HUDEP-2 (cell line): ENCODE measurements around the gene CHMP6.

ENCODE experiments used
- DNase-seq, 76 experiments: peaks; one replicate each; lab custom pipeline; 2025; ENCODE audit not compliant: unreplicated experiment in 76 of 76; lab: John Stamatoyannopoulos, UW

CHMP6 gene

DNA sequence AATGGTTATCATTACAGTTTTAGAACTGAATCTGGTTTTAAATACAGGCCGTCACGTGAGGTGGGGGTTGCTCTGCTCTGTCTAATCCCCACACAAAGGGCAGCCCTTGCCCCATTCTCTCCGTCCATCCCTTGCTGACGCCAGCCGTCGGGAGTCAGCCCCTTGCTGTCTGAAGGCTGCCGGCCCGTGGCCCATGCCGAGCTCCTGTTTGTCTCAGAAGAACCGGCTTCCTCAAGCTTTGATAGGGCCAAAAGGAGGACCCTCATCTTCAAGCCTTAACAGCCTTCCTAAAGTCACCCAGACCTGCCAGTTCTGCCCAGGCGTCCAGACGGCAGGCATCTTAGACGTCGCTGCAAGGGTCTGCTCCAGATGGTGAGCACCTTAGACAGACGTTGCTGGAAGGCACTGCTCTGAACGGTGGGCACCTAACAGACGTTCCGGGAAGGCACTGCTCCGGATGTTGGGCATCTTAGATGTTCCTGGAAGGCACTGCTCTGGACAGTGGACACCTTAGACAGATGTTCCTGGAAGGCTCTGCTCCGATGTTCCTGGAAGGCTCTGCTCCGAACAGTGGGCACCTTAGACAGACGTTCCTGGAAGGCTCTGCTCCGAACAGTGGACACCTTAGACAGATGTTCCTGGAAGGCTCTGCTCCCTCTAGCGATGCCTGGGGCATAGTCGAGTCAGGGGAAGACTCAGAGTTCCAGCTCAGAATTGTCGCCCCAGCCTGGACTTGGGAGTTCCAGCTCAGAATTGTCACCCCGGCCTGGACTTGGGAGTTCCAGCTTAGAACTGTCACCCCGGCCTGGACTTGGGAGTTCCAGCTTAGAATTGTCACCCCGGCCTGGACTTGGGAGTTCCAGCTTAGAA is 35.1 kb upstream of the CHMP6 start:
- no peak for DNase-seq

DNA sequence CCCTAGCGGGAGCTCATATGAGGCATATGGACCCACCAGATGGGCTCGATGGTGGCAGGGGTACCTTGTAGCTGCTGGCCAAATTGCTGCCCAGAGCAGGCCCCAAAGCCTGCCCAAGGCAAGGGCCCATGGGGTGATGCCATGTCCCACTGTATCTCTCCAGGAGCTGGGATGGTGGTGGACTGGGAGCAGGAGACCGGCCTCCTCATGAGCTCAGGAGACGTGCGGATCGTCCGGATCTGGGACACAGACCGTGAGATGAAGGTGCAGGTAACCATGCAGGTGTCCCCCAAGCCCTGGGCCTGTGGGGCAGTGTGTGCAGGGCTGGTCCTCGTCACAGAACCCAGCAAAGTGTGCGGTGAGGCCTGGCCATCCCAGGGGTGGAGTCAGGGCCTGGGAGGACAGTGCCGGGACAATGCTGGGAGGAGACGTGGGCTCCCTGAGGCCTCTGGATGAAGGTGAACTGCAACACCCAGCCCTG is 34.1 kb upstream of the CHMP6 start:
- DNase-seq = no peak

DNA sequence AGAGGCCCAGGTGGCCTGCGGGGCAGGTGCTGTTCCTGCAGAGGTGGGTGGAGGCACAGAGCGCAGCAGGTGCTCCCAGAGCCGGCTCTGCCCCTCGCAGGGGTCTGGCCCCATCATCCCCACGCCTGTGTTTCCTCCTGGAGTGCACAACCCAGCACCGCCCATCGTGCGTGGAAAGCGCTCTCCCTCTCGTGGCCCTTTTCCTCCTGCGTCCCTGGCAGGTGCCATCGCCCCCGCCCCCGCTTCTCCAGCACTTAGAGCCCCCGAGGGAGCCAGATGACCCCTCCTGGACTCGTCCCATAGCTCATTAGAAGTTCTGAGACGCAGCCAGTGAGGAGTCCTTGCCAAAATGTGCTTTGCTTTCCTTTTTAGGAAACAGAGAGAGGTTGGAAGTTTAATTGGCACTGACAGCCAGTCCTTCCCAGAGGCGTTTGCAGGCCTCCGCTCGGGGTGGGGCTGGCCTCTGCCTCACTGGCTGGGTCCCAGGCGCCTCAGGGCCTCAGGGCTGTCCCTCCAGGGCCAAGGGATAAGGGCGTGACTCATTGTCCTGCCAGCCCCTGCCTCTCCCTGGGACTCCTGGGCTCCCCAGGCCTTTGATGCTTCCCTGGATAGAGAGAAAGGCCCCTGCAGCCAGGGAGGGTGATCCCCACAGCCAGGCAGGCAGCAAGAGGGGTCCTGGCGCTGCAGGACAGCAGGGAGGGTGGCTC is 32.2 kb upstream of the CHMP6 start:
- DNase-seq = no peak

DNA sequence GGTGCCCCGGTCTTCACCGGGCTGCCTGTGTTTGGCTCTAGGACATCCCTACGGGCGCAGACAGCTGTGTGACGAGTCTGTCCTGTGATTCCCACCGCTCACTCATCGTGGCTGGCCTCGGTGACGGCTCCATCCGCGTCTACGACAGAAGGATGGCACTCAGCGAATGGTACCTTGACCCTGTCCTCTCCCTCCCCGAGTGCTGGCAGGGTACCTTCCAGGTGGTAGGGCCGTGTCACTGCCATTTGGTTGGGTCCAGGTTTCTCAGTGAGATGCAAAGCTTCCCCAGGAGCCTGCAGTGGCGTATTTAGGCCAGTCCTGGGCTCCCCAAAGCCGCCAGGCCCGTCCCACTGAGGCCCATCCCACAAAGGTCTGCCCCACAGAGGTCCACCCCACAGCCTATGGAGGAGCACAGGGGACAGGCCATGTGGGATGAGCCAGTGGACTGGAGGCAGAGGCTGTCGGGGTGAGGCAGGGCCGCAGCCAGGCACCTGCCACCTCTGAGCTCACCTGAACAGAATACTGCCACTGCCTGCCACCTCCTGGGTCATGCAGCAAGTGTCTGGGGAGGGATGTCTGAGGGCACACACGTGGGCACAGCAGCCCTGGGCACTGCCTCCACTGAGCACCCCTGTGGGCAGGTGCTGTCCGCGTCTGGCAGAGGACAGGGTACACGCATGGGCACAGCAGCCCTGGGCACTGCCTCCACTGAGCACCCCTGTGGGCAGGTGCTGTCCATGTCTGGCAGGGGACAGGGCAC is 31.4 kb upstream of the CHMP6 start:
- DNase-seq = no peak

DNA sequence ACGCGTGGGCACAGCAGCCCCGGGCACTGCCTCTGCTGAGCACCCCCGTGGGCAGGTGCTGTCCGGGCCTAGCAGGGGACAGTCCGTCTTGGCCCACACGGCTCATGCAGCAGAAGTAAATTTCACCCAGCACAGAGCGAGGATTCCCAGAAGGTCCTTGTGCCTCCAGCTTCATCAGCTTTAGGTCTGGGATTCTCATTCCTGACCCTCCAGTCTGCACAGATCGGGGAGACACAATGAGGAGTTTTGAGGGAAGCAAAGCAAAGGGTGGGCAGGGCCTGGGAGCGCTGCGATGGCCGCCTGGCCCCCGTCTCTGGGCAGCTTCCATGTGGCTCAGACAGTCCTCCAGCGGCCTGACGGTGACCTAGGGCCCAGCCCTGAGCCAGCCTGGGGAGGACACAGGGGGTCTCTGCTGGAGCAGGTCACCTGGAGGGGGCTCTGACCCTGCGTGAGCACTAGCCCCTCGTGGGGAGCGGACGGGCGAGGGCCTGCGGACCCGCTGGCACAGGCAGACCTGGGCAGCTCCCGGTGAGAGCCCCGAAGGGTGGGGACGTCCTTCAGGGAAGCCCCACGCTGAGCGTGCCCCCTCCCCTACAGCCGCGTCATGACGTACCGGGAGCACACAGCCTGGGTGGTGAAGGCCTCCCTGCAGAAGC is 30.7 kb upstream of the CHMP6 start:
- DNase-seq = no peak

DNA sequence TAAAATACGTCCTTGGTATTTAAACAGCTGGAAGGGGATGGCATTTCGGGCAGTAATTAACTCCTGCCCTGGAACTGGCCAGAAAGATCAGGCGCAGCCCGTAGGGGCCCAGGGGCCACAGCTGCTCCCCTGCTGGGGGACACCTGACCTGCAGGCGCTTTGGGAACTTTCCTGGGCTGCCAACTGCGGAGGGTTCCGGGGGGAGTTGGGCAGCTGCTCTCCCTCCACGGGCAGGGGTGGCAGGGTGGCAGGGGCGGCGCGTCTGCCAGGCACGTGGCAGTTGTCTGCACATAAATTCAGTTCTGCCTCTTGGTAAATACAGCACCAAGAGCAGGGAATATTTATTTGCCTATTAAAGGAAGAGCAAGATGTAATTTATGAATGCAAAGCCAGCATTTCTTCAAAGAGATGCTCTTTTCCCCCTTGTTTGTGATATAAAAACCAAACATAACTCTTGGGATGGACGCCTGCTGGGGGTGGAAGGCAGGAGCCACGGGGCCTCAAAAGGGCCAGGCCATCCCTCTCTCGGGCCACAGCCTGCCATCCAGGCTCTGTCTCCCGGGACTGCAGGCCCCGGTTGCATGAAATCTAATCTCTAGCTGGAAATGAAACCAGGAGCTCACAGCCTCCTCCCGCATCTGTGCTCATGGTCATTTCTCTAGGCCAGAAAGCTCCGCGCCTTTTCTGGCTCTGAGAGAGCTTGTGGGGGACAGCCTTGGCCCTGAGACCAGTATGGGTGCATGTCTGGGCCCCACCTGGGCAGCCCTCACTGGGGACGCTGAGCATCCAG is 29.9 kb upstream of the CHMP6 start:
- no peak for DNase-seq

DNA sequence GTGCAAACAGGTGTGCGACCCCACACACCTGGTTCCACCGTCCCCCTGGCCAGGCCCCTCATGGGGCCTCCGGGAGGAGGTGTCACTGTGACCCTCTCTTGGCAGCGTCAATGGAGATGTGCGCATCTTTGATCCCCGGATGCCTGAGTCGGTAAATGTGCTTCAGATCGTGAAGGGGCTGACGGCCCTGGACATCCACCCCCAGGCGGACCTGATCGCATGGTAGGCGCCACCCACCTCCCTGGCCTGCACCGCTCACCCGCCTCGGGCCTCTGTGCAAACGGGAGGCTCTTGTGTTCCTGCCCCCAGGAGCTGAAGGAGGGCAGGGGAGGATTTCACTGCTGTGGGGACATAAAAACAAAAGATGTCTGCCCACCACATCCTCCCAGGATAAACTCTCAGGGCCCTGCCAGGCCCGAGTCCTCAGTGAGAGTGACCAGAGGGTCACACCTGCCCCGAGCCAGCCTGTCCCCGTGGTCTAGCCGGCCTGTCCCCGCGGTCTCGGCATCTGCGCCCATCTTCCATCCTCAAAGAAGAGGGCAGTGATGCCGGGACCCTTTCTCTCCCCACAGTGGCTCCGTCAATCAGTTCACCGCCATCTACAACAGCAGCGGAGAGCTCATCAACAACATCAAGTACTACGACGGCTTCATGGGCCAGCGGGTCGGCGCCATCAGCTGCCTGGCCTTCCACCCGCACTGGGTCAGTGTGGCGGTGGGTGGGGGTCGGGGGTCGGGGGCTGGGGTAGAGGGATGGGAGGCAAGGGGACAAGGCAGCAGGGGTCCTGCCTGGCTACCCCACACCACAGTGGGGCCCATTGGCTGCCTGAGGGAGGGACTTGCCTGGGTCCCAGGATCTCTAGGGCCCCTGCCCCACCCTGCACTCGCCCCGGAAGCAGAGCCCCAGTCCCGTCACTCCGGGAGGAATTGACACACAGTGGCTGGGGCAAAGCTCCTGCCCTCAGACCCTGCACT is 29.0 kb upstream of the CHMP6 start:
- DNase-seq = no peak

DNA sequence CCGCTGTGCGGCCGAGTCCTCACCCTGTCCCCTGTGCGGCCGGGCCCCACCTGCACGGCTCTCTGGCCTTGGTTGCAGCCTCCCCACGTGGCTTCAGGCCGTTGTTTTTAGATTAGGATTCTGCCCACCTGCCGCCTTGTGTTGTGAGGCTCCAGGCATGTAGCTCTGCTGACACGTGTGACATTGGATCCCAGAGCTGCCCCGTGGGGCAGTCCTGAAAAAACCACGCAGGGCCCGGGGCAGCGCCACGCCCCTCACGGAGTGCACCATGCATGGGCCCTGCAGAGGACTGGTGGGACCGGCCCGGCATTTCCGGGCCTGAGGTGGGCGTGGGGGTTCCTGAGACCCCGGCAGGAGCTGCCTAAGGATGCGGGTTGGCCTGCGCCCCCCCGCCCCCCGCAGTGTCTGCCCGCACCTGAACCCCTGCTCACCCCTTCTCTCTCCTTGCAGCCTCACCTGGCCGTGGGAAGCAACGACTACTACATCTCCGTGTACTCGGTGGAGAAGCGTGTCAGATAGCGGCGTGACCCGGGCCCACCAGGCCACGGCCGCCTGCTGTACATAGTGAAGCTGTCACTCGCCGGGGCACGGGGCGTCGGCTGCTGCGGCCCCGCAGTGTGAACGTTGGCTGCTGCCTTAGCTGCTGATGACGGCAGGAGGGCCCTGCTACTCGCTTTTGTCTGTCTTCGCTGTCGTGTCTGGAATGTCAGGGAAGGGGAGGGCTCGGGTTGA is 27.7 kb upstream of the CHMP6 start:
- no peak for DNase-seq

DNA sequence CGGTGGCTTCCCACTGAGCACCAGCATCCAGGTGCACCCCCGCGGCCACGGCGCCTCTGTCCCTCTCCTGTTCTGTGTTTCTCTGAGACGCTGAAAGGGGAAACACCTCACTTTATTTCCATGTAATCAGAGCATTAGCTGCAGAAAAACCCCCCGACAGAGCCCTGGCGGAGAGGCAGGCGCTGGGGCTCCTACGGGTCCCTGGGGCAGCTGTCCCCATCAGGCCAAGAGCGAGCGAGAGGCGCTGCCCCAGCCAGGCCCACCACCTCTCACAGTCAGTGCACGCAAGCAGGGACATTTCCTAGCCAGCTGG is 27.1 kb upstream of the CHMP6 start:
- no peak for DNase-seq

DNA sequence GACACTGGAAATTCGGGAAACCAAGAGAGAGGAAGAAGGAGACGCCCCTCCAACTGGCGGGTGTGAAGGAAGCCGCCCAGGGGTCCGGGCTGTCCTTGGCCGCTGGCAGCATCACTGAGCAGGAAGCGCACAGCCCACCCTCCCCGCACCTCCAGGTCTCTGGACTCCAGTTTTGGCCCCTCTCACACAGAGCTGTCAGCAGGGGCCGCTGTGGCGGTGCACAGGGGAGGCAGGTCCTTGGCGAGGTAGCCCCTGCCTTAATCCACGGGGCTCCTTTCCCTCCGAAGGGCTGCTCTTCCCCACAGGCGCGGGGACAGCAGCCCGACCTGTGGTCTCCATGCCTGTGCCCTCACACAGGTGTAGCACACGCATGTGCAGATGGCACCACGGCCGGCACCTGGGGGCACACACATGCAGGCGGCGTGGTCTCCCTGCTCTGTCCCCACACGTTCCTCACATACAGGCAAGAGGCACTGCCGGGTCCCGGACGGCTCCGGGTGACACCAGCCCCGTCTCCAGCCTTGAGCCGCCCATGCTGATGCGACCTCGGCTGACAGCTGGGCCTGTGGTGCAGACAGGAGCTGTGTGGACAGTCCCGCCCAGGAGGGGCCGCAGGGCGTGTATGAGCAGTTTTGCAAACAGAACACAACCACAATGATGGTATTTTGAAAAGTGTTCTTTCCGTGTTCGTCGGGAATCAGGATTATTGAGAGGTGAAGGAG is 26.6 kb upstream of the CHMP6 start:
- no peak for DNase-seq

DNA sequence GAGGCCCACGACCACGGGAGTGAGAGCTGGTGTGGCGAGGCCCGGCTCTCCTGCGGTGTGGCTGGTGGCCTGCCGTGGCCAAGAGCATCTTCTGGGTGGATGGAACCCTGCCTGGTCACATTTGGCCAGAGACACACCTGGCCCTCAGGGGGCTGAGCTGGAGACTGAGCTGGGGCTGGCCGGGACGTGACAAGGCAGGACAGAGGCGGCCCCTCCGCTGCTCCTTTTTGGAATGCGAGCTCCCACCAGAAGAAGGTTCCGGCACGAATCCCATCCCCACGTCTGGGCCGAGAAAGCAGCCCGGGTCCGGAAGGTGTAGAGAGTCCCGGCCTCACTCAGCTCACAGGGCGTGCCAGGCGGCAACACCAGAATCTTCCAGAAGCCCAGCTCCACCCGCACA is 26.0 kb upstream of the CHMP6 start:
- DNase-seq = no peak

DNA sequence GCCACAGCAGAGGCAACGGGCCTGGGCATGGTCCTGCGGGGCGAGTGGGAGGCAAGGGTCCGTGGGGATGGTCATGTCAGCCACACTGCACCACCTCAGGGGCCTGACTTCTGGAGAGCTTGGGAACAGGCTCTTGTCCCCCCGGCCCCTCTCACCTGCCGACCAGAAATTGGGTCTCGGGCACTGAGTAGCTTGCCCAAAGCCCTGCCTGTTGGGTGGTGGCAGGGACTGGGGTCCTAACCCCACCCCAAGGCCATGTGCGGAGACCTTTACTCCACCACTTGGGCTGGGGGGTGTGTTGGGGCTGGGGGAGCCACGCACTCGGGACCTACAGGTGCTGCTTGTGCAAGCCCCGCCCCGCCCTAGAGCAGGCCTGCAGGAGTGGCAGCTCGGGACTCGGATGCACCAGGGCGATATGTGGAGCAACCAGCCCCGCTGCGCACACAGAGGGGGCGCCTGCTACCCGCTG is 24.2 kb upstream of the CHMP6 start:
- DNase-seq = no peak

DNA sequence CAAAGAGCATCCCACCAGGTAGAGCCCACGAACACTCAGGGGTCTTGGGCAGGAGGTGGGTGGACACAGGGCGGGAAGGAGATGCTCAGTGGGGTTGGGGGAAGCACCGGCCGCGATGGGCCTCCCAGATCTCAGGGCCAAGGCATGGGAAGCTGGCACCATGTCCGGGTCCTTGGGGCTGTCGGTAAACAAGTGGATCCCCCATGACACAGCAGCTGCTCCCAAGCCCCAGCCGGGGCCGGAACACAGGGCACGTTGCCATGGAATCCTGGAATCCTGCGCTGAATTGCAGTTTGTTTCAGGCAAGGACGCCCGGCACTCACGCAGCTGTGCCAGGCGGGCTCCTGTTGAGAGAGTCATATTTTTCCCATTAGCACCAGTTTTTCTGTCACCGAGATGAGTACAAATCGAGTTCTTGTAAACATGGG is 23.0 kb upstream of the CHMP6 start:
- DNase-seq = no peak

DNA sequence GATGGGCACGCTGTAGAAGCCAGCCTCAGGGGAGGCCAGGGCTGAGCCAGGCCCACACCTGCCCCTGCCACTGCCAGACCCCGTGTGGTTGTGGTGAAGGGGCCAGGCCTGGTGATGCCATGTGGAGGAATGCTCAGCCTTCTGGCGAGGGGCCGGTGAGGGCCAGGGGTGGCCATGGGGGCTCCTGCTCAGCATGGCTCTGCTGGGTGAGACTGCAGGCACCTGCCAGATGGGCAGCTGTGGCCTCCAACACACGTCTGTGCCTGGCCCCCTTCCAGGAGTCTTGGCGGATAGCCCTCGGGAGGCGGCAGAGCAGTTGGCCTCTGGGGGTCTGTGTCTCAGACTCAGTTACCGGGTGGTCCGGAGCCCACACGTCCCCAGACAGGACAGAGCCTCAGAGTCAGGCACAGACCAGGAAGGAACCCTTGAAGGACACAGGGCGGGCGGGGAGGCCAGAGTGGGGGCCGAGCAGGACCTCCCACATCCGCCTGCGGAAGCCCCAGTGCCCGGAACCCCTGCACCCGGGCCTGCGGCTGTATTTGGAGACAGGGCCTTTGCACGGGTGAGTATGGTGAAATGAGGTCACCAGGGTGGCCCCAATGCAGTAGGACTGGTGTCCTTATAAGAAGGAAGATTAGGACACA is 22.5 kb upstream of the CHMP6 start:
- DNase-seq = no peak

DNA sequence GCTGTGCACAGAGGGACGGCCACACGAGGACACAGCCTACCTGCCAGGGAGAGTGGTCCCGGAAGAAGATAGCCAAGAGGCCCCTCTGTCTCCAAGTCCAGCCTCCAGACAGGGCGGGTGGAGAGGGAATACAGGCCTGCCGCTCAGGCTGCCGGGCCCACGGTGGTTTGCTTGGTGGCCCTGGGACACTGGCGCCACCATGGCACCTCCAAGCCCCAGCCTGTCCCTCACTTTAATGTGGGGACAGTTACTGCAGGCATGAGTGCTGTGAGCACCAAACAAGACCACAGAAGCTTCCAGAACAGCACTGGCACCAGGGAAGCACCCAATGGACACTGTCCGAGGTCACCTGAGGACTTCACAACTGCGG is 22.0 kb upstream of the CHMP6 start:
- DNase-seq = no peak

DNA sequence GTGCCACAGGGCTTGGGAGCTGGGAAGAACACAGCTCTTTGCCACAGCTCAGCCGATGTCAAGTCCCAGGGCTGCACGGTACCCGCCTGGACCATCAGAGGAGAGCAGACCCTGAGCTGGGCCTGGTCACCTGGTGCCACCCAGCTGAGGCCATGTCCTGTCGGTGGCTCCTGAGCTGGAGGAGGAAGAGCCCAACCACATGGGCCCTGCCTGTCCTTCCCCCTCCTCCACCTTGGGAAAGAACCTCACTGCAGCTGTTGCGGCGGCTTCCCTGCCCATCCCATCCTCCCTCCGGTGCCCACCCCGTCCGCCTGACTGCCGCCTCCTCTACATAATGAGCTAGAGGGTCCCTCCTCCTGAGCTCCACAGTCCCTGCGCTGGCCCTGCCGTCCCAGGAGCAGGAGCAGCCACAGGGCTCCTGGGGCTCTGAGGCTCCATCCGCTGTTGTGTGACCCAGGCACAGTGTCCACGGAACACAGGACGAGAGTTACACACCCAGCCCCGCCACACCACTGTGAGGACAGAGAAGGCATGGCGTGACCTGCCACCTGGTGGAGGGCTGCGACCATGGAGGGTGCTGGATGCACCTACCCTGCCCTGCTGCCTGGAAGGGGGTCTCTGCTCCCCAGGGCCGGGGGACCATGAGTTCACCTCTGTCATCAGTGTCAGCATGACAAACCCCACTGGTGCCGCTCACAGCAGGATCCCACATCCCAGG is 21.4 kb upstream of the CHMP6 start:
- DNase-seq = peak in 9 of 76 experiments; percentile 4 to 27 (median 8)
